Endodermal cell (in vitro differentiated cells): ENCODE results near the gene SEC14L1. TPM values are rescaled to one million over a fixed set of nuclear protein-coding genes. Genes with fewer than 3 reads are reported as not detected.

Experiments
- DNase-seq: peaks from one replicate; pipeline ENCODE4 v3.0.0-alpha.2; 2017
- H3K27ac ChIP-seq: 2 replicates; pipeline ENCODE4 v1.5.1; 2013; ENCODE audit warnings: mild to moderate bottlenecking, low read depth, low read length, moderate library complexity
- H3K27me3 ChIP-seq: 2 replicates; pipeline ENCODE4 v1.6.1; 2013; ENCODE audit warnings: mild to moderate bottlenecking, low read length, moderate library complexity; ENCODE audit not compliant: insufficient read depth, control insufficient read depth, poor library complexity, severe bottlenecking
- H3K36me3 ChIP-seq: 2 replicates; pipeline ENCODE4 v1.7.0; 2013; ENCODE audit warnings: mild to moderate bottlenecking, low read length, moderate library complexity; ENCODE audit not compliant: control insufficient read depth, insufficient read depth
- H3K4me1 ChIP-seq: one replicate; pipeline ENCODE4 v1.7.0; 2013; ENCODE audit warnings: low read length; ENCODE audit not compliant: control insufficient read depth, insufficient read depth
- H3K4me3 ChIP-seq: 2 replicates; pipeline ENCODE4 v1.5.1; 2013; ENCODE audit warnings: mild to moderate bottlenecking, low read length, moderate library complexity
- H3K9ac ChIP-seq: 2 replicates; pipeline ENCODE4 v1.6.1; 2013; ENCODE audit warnings: mild to moderate bottlenecking, low read length, moderate library complexity; ENCODE audit not compliant: poor library complexity, severe bottlenecking; ENCODE audit errors: extremely low read depth
- H3K9me3 ChIP-seq: 2 replicates; pipeline ENCODE4 v1.6.1; 2013; ENCODE audit warnings: mild to moderate bottlenecking, low read length, moderate library complexity; ENCODE audit not compliant: control insufficient read depth
- H3K27ac Mint-ChIP-seq: 2 replicates; pipeline ENCODE4 v1.8.0; 2020; ENCODE audit warnings: mixed read lengths
- H3K27me3 Mint-ChIP-seq: 2 replicates; pipeline ENCODE4 v1.8.0; 2021; ENCODE audit warnings: mild to moderate bottlenecking, mixed read lengths; ENCODE audit not compliant: insufficient read depth
- H3K36me3 Mint-ChIP-seq: 2 replicates; pipeline ENCODE4 v1.8.0; 2020; ENCODE audit warnings: low read depth, mixed read lengths
- H3K4me1 Mint-ChIP-seq: 2 replicates; pipeline ENCODE4 v1.8.0; 2020; ENCODE audit warnings: mixed read lengths
- H3K4me3 Mint-ChIP-seq: 2 replicates; pipeline ENCODE4 v1.8.0; 2020; ENCODE audit warnings: mild to moderate bottlenecking, moderate library complexity, mixed read lengths
- H3K9me3 Mint-ChIP-seq: 2 replicates; pipeline ENCODE4 v1.8.0; 2020; ENCODE audit warnings: mild to moderate bottlenecking, mixed read lengths
- WGBS, 2 experiments: methylation state at CpG; one replicate each; pipeline versions ENCODE4 v1.1.5 to v1.1.7; 2013; ENCODE audit warnings: missing lambda C conversion rate in 2 of 2, mixed read lengths in 1 of 2; ENCODE audit not compliant: insufficient coverage in 1 of 2, insufficient read length in 1 of 2; 5-methylcytosine and 5-hydroxymethylcytosine counted together
- total RNA-seq, 2 donors: library from RNA; stranded (reverse); fragmentation: NEBNext Ultra II Directional in 1 of 2; extraction: Animal tissue kit (Norgen Biotek cat#: 25700) in 1 of 2; gene quantifications; 2 replicates in 1 of 2; 3 replicates in 1 of 2; pipeline ENCODE4 v1.2.1, GENCODE V29; 2021
- TF ChIP-seq, protein P1 (sequence below): fragments of 200-600 bp; sonication (generic); conservative IDR thresholded peaks from 2 replicates; pipeline ENCODE4 v1.5.0; 2021; ENCODE audit warnings: antibody characterized with exemption, mild to moderate bottlenecking

The SEC14L1 gene
- total RNA-seq, 2 donors from 2014 or later, result 77.0 to 87.4 TPM

GRCh38 chr17:77196251-77196650 is 55.5 kb downstream of the SEC14L1 start:
- Histone ChIP-seq H3K27me3 (no peaks in the 10 kb centered on the region), H3K36me3 (peaks cover 82% of the 10 kb centered on the region), H3K4me1 (no peaks in the 10 kb centered on the region), H3K9ac (no peak overlapping the region), H3K4me3 (no peak overlapping the region), H3K9me3 (no peaks in the 10 kb centered on the region), H3K27ac (no peak overlapping the region)
- H3K4me1 Mint-ChIP-seq, result no peaks in the 10 kb centered on the region
- TF ChIP-seq, protein P1, sequence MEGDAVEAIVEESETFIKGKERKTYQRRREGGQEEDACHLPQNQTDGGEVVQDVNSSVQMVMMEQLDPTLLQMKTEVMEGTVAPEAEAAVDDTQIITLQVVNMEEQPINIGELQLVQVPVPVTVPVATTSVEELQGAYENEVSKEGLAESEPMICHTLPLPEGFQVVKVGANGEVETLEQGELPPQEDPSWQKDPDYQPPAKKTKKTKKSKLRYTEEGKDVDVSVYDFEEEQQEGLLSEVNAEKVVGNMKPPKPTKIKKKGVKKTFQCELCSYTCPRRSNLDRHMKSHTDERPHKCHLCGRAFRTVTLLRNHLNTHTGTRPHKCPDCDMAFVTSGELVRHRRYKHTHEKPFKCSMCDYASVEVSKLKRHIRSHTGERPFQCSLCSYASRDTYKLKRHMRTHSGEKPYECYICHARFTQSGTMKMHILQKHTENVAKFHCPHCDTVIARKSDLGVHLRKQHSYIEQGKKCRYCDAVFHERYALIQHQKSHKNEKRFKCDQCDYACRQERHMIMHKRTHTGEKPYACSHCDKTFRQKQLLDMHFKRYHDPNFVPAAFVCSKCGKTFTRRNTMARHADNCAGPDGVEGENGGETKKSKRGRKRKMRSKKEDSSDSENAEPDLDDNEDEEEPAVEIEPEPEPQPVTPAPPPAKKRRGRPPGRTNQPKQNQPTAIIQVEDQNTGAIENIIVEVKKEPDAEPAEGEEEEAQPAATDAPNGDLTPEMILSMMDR, result no peak
- H3K27ac Mint-ChIP-seq, result no peak overlapping the region
- DNase-seq, result no peak
- no peaks in the 10 kb centered on the region for H3K27me3 Mint-ChIP-seq
- no peak overlapping the region for H3K4me3 Mint-ChIP-seq
- H3K36me3 Mint-ChIP-seq, result peaks cover 87% of the 10 kb centered on the region
- no peaks in the 10 kb centered on the region for H3K9me3 Mint-ChIP-seq
- WGBS, 2 experiments, result 93 to 98% methylated on average over 5 of the region's 5 CpGs

- H3K9me3 Mint-ChIP-seq, result no peaks in the 10 kb centered on the region
- no peaks in the 10 kb centered on the region for H3K27me3 Mint-ChIP-seq
- no peaks in the 10 kb centered on the region for H3K4me1 Mint-ChIP-seq
- 94 to 100% methylated on average over 8 to 9 of the region's 9 CpGs for WGBS, 2 experiments
- TF ChIP-seq, protein P1, result no peak
- Histone ChIP-seq H3K4me1 (no peaks in the 10 kb centered on the region), H3K27me3 (no peaks in the 10 kb centered on the region), H3K27ac (no peak overlapping the region), H3K9ac (no peak overlapping the region), H3K36me3 (peaks cover 83% of the 10 kb centered on the region), H3K9me3 (no peaks in the 10 kb centered on the region), H3K4me3 (no peak overlapping the region)
- peaks cover 88% of the 10 kb centered on the region for H3K36me3 Mint-ChIP-seq
- no peak overlapping the region for H3K27ac Mint-ChIP-seq
- no peak overlapping the region for H3K4me3 Mint-ChIP-seq
- DNase-seq, result no peak
These were observed 56.3 kb downstream of the SEC14L1 start for GRCh38 chr17:77197115-77197514.

- H3K4me1 ChIP-seq, result no peaks in the 10 kb centered on the region
These were observed 59.9 kb downstream of the SEC14L1 start for GRCh38 chr17:77200711-77201110.

More at GRCh38 chr17:77200711-77201110, 59.9 kb downstream of the SEC14L1 start:
- DNase-seq, result no peak
- H3K4me3 ChIP-seq, result no peak overlapping the region
- Mint-ChIP-seq H3K4me3 (no peak overlapping the region), H3K27ac (no peak overlapping the region), H3K36me3 (peaks cover 80% of the 10 kb centered on the region), H3K9me3 (no peaks in the 10 kb centered on the region), H3K27me3 (no peaks in the 10 kb centered on the region), H3K4me1 (peaks cover 3% of the 10 kb centered on the region)
- TF ChIP-seq, protein P1, result no peak
- H3K9ac ChIP-seq, result no peak overlapping the region
- H3K27me3 ChIP-seq, result no peaks in the 10 kb centered on the region
- 94 to 96% methylated on average over 5 to 10 of the region's 10 CpGs for WGBS, 2 experiments
- H3K27ac ChIP-seq, result no peak overlapping the region
- no peaks in the 10 kb centered on the region for H3K9me3 ChIP-seq
- H3K36me3 ChIP-seq, result peaks cover 70% of the 10 kb centered on the region
